Duodenal mucosa (tissue), 2 donors: ENCODE measurements around the gene ADCY3.

Experiments
- H3K27ac ChIP-seq: one replicate; pipeline ENCODE4 v1.7.0; 2013; ENCODE audit warnings: low read depth, low read length
- H3K27me3 ChIP-seq, 2 donors: one replicate each; pipeline ENCODE4 v1.7.0; 2013; ENCODE audit warnings: low read length in 2 of 2, control low read depth in 1 of 2; ENCODE audit not compliant: insufficient read depth in 2 of 2, control insufficient read depth in 1 of 2
- H3K36me3 ChIP-seq, 2 donors: one replicate each; pipeline ENCODE4 v1.7.0; 2013; ENCODE audit warnings: low read length in 2 of 2, control low read depth in 1 of 2; ENCODE audit not compliant: insufficient read depth in 2 of 2, control insufficient read depth in 1 of 2
- H3K4me1 ChIP-seq, 2 donors: one replicate each; pipeline ENCODE4 v1.7.0; 2013; ENCODE audit warnings: low read length in 2 of 2, control low read depth in 1 of 2; ENCODE audit not compliant: insufficient read depth in 2 of 2, control insufficient read depth in 1 of 2
- H3K4me3 ChIP-seq, 2 donors: one replicate each; pipeline ENCODE4 v1.7.0; 2013; ENCODE audit warnings: low read length in 2 of 2, low read depth in 1 of 2
- H3K9ac ChIP-seq, 2 donors: one replicate each; pipeline ENCODE4 v1.7.0; 2013; ENCODE audit warnings: low read length in 2 of 2, low read depth in 1 of 2
- H3K9me3 ChIP-seq, 2 donors: one replicate each; pipeline ENCODE4 v1.7.0; 2013; ENCODE audit warnings: low read length in 2 of 2, control low read depth in 1 of 2; ENCODE audit not compliant: control insufficient read depth in 1 of 2

ADCY3 gene

DNA sequence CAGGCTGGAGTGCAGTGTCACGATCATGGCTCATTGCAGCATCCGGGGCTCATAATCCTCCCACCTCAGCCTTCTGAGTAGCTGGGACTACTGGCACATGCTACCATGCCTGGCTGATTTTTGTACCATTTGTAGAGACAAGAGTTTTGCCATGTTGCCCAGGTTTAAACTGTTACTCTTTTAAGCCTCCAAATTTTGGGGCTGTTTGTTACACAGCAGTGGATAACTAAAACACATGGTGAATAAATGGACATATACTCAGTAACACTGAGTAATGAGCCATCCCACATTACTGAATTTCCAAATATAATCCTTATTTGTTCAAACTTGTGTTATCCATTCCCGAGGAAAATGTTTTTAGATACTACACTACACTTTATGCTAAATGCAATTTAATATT lies 9.8 kb downstream of the ADCY3 start:
- peaks cover 10 to 19% of the 10 kb centered on the region in 2 donors for H3K4me1 ChIP-seq
- H3K27me3 ChIP-seq = no peaks in the 10 kb centered on the region
- H3K36me3 ChIP-seq = no peaks in the 10 kb centered on the region
- no peak overlapping the region for H3K27ac ChIP-seq
- no peak overlapping the region for H3K4me3 ChIP-seq
- no peak overlapping the region for H3K9ac ChIP-seq
- H3K9me3 ChIP-seq = peaks cover 0 to 7% of the 10 kb centered on the region in 2 donors

DNA sequence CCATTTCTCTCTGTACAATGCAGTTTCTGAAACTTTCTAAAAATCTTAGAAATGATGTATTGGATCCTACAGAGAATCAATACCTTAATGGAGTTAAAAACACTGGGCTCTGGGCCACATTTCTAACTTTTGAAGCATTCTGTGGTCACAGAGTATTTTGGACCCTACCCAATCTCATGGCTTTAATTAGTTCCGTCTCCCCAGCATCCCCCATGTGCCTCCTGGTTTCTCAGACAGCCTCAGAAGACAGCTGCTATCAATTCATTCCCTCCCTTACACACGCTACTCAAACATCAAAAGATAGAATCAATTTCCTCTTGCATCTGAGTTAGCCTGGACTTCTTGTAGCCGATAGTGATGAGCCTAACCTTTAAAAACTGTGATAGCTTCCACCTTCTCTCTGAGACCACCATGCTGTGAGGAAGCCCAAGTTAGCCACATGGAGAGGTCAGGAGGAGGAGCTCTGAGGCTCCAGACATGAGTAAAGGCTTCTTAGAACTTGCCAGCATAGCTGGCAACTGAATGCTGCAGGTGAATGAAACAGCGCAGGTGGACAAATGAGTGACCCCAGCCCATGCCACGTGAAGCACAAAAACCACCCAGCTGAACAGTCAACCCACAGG lies 10.4 kb downstream of the ADCY3 start:
- Histone ChIP-seq H3K4me1 (peaks cover 10 to 19% of the 10 kb centered on the region in 2 donors), H3K4me3 (no peak overlapping the region), H3K9me3 (peaks cover 0 to 7% of the 10 kb centered on the region in 2 donors), H3K27me3 (no peaks in the 10 kb centered on the region), H3K9ac (no peak overlapping the region), H3K36me3 (no peaks in the 10 kb centered on the region), H3K27ac (no peak overlapping the region)

- Histone ChIP-seq H3K27me3 (no peaks in the 10 kb centered on the region), H3K4me3 (peak overlapping the region in 1 of 2 donors; percentile 5), H3K9me3 (peaks cover 0 to 7% of the 10 kb centered on the region in 2 donors), H3K36me3 (no peaks in the 10 kb centered on the region), H3K4me1 (peaks cover 10 to 19% of the 10 kb centered on the region in 2 donors), H3K27ac (no peak overlapping the region), H3K9ac (no peak overlapping the region)
These were observed 11.6 kb downstream of the ADCY3 start for GRCh38 chr2:24908461-24908901.

GRCh38 chr2:24907116-24907515 lies 12.9 kb downstream of the ADCY3 start:
- Histone ChIP-seq H3K9me3 (peaks cover 0 to 7% of the 10 kb centered on the region in 2 donors), H3K27ac (no peak overlapping the region)

DNA sequence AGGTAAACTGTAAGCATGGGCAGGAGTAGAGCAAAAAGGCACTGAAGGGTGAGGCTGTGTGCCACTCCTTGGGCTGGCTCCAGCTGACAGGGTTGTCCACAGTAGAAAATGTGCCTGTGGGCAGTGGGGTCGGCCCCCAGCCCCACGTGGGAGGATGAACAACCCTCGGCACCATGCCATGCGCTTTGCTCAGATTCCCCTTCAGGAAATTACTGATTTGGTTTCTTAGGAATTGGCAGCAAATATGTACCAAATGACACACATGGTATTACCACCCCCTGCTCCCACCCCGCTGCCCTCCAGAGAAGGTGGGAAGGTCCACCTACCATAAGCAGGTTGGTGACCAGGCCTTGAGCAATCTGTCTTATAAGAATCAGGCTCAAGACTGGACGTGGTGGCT lies 13.6 kb downstream of the ADCY3 start:
- Histone ChIP-seq H3K4me3 (no peak overlapping the region), H3K27ac (no peak overlapping the region), H3K9me3 (peaks cover 0 to 7% of the 10 kb centered on the region in 2 donors), H3K4me1 (peaks cover 9 to 10% of the 10 kb centered on the region in 2 donors), H3K27me3 (no peaks in the 10 kb centered on the region), H3K9ac (no peak overlapping the region), H3K36me3 (no peaks in the 10 kb centered on the region)

More at GRCh38 chr2:24907116-24907515, 12.9 kb downstream of the ADCY3 start:
- Histone ChIP-seq H3K4me3 (no peak overlapping the region), H3K27me3 (no peaks in the 10 kb centered on the region), H3K9ac (no peak overlapping the region), H3K4me1 (peaks cover 9 to 10% of the 10 kb centered on the region in 2 donors), H3K36me3 (no peaks in the 10 kb centered on the region)

- Histone ChIP-seq H3K9ac (no peak overlapping the region), H3K27me3 (no peaks in the 10 kb centered on the region), H3K36me3 (no peaks in the 10 kb centered on the region), H3K27ac (no peak overlapping the region), H3K9me3 (no peaks in the 10 kb centered on the region), H3K4me3 (no peak overlapping the region), H3K4me1 (peaks cover 1 to 2% of the 10 kb centered on the region in 2 donors)
These were observed 16.6 kb downstream of the ADCY3 start for GRCh38 chr2:24903161-24904103.

DNA sequence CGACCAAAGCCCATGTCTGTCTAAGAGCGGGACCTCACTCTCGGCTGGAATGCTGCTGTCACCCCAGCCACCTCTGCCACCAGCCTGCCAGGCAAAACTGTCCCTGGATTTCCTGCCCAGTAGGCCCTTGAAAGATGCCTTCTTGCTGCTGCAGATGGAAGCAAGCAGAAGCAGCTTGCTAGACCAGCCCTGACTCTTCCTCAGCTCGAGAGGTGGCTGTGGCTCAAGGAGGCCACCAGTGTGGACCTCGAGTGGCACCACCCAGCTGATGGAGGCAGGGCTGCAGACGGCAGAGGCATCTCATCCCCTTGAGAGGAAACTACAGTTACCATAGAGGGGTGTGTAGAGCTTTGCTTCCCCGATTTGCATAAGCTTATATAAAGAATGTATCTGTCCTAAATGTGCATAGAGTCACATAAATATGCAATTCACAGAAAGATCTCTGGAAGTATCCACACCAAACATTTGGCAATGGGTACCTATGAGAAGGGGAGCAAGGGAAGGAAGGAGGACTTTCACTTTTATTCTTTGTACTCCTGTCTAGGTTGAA lies 20.6 kb downstream of the ADCY3 start:
- Histone ChIP-seq H3K4me3 (no peak overlapping the region), H3K9ac (no peak overlapping the region), H3K27me3 (no peaks in the 10 kb centered on the region), H3K9me3 (peaks cover 8 to 14% of the 10 kb centered on the region in 2 donors), H3K4me1 (no peaks in the 10 kb centered on the region), H3K27ac (no peak overlapping the region), H3K36me3 (peaks cover 0 to 11% of the 10 kb centered on the region in 2 donors)

DNA sequence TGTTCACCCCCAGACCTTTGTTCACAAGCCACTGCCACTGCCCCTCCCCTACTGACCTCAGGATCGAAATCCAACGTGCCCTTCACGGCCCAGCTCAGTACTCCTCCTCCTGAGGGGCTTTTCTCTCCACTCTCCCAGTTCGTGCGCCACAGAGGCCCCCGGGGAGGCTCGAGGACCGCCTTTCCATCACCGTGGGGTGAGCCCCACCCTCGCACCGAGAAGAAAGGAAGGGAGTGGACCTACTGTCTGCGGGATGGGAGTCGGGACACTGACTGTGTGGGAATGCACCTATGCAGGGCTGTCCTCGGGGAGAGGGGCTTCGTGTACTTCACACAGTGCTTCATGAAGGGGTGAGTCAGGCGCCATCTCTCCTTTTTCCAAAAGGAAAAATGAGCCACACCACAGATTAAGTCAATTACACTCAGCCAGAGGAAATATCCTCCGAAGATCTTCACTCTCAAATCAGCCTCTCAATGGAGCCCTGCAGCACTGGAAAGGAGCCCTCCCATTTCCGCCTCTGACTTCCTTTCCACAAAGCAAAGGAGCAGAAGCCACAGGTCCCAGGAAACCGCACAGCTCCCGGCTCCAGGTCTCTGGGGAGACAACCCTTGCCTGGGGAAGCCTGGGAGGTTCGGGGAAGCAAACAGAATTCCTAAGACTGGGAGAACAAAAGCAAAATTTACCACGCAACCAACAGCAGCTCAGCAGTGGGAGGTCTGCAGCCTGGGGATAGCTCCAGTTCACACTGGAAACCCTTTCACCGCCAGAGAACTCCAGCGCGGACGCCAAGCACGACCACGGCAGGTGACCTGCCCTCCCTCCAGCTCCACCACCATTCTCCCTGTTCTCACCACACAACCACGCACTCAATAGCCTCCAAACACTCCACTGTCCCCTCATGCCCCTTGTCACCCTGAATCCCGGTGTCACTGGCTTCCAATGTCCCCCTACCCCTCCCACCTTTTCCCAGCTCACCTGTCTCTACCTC lies 21.6 kb downstream of the ADCY3 start:
- Histone ChIP-seq H3K27me3 (no peaks in the 10 kb centered on the region), H3K4me1 (no peaks in the 10 kb centered on the region), H3K9ac (no peak overlapping the region), H3K9me3 (peaks cover 8 to 18% of the 10 kb centered on the region in 2 donors), H3K27ac (no peak overlapping the region), H3K4me3 (no peak overlapping the region), H3K36me3 (peaks cover 0 to 11% of the 10 kb centered on the region in 2 donors)

GRCh38 chr2:24894750-24895149 lies 25.3 kb downstream of the ADCY3 start:
- Histone ChIP-seq H3K27me3 (no peaks in the 10 kb centered on the region), H3K9me3 (peaks cover 8 to 18% of the 10 kb centered on the region in 2 donors), H3K27ac (no peak overlapping the region), H3K4me1 (no peaks in the 10 kb centered on the region), H3K36me3 (peaks cover 0 to 11% of the 10 kb centered on the region in 2 donors), H3K9ac (no peak overlapping the region), H3K4me3 (no peak overlapping the region)
